ENCODE data around the gene PNMA8C. TPM values are rescaled to one million over a fixed set of nuclear protein-coding genes. Genes with fewer than 3 reads are reported as not detected.

The PNMA8C gene
- total RNA-seq, 2 donors from 2014 or later = 0.08 TPM; not detected in 1

DNA sequence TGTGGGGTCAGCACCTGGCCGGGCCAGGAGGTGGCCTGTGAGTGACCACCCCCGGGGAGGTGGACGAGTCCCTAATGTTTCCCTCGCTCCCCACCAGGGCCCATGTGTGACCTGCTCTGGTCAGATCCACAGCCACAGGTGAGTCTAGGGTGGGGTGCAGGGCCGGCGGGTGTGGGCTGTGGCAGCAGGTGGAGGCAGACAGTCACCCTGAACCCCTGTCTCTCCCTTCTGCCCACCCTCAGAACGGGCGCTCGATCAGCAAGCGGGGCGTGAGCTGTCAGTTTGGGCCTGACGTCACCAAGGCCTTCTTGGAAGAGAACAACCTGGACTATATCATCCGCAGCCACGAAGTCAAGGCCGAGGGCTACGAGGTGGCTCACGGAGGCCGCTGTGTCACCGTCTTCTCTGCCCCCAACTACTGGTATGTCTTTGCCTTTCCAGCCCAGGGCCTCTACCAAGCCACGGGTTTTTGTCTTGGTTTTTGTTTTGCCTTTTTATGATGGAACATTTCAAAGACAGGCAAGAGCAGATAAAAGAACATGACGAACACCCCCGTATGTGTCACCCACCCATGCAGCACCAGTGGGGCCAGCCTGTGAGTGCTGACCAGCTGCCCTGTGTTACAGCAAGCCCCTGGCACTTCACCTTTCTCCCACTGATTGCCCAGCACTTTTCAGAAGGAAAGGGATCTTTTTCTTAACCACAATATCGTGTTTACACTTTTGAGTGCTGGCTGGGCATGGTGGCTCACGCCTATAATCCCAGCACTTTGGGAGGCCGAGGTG is 40.2 kb downstream of the PNMA8C start:
- Histone ChIP-seq H3K4me1 (no peaks in the 10 kb centered on the region), H3K4me3 (no peak overlapping the region), H3K27ac (no peak overlapping the region), H3K9ac (ENCODE audit: low read depth in 2 of 2, low read length in 2 of 2) (no peak overlapping the region), H3K9me3 (no peaks in the 10 kb centered on the region), H3K27me3 (no peaks in the 10 kb centered on the region), H3K36me3 (peaks cover 22% of the 10 kb centered on the region)
- TF ChIP-seq, protein P1, sequence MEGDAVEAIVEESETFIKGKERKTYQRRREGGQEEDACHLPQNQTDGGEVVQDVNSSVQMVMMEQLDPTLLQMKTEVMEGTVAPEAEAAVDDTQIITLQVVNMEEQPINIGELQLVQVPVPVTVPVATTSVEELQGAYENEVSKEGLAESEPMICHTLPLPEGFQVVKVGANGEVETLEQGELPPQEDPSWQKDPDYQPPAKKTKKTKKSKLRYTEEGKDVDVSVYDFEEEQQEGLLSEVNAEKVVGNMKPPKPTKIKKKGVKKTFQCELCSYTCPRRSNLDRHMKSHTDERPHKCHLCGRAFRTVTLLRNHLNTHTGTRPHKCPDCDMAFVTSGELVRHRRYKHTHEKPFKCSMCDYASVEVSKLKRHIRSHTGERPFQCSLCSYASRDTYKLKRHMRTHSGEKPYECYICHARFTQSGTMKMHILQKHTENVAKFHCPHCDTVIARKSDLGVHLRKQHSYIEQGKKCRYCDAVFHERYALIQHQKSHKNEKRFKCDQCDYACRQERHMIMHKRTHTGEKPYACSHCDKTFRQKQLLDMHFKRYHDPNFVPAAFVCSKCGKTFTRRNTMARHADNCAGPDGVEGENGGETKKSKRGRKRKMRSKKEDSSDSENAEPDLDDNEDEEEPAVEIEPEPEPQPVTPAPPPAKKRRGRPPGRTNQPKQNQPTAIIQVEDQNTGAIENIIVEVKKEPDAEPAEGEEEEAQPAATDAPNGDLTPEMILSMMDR (IDR thresholded peaks at IDR 0.05) = no peak
- intact Hi-C loops (cut with DNase I) = no loop called here
- DNase-seq = no peak

DNA sequence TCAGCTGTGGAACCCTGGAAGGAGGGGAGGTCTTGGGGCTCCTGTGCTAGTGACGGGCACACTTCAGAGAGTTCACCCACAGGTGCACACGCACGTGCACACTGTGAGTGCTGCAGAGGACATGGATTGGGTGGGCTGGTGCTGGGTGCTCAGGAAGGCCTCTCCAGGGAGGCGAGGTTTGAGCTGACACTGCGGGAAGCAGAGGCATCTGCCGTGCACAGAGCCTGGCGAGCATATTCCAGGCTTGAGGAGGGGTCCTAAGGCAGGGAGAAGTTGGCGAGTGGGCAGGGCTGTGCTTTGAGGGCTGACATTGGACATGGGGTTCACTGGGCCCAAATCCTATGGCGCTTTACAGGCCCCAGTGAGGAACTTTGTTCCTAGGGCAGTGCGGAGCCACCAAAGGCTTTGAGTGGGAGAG is 41.0 kb downstream of the PNMA8C start:
- H3K9ac ChIP-seq (ENCODE audit: low read depth in 2 of 2, low read length in 2 of 2) = no peak overlapping the region
- H3K4me3 ChIP-seq = no peak overlapping the region
- H3K27me3 ChIP-seq = no peaks in the 10 kb centered on the region
- peaks cover 22% of the 10 kb centered on the region for H3K36me3 ChIP-seq
- H3K27ac ChIP-seq = no peak overlapping the region
- DNase-seq = no peak
- H3K9me3 ChIP-seq = no peaks in the 10 kb centered on the region
- intact Hi-C loops (cut with DNase I) = no loop called here
- TF ChIP-seq, protein P1 (IDR thresholded peaks at IDR 0.05) = no peak
- no peaks in the 10 kb centered on the region for H3K4me1 ChIP-seq

DNA sequence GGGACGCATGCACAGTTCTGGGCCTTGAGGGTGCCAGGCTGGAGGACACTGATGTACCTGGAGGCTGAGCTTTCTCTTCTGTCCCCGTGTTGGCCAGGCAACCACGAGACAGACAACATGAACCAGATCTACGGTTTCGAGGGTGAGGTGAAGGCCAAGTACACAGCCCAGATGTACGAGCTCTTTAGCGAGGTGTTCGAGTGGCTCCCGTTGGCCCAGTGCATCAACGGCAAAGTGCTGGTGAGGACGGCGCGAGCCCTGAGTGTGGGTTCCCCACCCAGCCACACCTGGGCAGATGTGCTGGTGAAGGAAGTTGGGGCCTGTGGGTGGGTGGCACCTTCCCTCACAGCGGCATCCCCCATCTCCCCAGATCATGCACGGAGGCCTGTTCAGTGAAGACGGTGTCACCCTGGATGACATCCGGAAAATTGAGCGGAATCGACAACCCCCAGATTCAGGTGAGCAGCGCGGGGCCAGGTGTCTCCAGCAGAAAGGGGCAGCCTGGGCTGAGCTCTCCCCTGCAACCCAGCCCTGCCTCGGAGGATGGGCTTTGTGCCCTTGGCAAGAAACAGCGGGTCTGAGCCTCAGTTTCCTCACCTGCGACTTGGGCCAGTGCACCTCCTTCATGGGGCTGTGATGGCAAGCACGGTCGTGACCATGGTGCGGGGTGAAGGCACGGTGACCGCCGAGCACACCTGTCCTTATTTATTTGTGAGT is 41.6 kb downstream of the PNMA8C start:
- H3K27ac ChIP-seq = no peak overlapping the region
- no peak overlapping the region for H3K4me3 ChIP-seq
- no peaks in the 10 kb centered on the region for H3K27me3 ChIP-seq
- H3K9ac ChIP-seq (ENCODE audit: low read depth in 2 of 2, low read length in 2 of 2) = no peak overlapping the region
- intact Hi-C loops (cut with DNase I) = no loop called here
- peaks cover 22% of the 10 kb centered on the region for H3K36me3 ChIP-seq
- DNase-seq = no peak
- no peaks in the 10 kb centered on the region for H3K9me3 ChIP-seq
- H3K4me1 ChIP-seq = no peaks in the 10 kb centered on the region
- TF ChIP-seq, protein P1 (IDR thresholded peaks at IDR 0.05) = no peak

DNA sequence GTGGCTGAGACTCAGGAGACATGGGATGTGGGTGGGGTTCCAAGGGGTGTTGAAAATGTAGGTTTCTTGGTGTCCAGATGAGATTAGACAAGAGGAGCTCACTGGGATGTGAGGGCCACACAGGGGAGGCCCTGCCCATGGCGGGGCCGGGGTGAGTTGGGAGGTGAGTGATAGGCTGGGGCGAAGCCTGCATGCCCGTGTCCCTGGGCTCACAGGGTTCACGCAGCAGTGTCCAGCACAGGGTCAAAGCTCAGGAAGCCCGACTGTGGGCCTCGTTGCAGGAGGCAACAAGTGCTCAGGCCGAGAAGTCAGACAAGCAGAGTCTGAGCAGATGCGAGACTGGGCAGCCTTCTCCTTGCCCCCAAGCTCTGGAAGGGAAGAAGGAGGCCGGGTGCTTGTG is 42.6 kb downstream of the PNMA8C start:
- Histone ChIP-seq H3K27me3 (no peaks in the 10 kb centered on the region), H3K9me3 (no peaks in the 10 kb centered on the region), H3K4me1 (no peaks in the 10 kb centered on the region), H3K36me3 (peaks cover 22% of the 10 kb centered on the region), H3K9ac (ENCODE audit: low read depth in 2 of 2, low read length in 2 of 2) (no peak overlapping the region), H3K4me3 (no peak overlapping the region), H3K27ac (no peak overlapping the region)
- intact Hi-C loops (cut with DNase I) = no loop called here
- DNase-seq = no peak
- TF ChIP-seq, protein P1 (IDR thresholded peaks at IDR 0.05) = no peak

DNA sequence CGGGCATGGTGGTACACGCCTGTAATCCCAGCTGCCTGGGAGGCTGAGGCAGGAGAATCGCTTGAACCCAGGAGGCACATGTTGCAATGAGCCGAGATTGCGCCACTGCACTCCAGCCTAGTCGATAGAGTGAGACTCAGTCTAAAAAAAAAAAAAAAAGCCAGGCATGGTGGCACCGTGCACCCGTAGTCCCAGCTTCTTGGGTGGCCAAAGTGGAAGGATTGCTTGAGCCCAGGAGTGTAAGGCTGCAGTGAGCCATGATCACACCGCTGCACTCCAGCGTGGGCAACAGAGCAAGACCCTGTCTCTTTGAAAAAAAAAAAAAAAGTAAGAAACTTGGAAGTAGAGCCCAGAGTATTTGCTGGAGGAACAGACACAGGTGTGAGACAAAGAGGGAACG is 43.1 kb downstream of the PNMA8C start:
- Histone ChIP-seq H3K4me1 (no peaks in the 10 kb centered on the region), H3K9ac (ENCODE audit: low read depth in 2 of 2, low read length in 2 of 2) (no peak overlapping the region), H3K36me3 (peaks cover 22% of the 10 kb centered on the region), H3K4me3 (no peak overlapping the region), H3K27ac (no peak overlapping the region), H3K27me3 (no peaks in the 10 kb centered on the region), H3K9me3 (no peaks in the 10 kb centered on the region)
- no peak for DNase-seq
- intact Hi-C loops (cut with DNase I) = no loop called here
- TF ChIP-seq, protein P1 (IDR thresholded peaks at IDR 0.05) = no peak
